GM18951 (cell line): ENCODE measurements around the gene THAP12.
A peak's percentile ranks its signal among the peaks of the same experiment; 100 is the strongest.

Experiments used
- POLR2A ChIP-seq: IDR thresholded peaks from 4 replicates; pipeline ENCODE4 v1.6.1; 2011; ENCODE audit warnings: mild to moderate bottlenecking; ENCODE audit not compliant: insufficient read length, insufficient read depth; ENCODE audit errors: extremely low read depth
- in situ Hi-C: fragments of 300-500 bp; cut with MboI; formaldehyde crosslinking; loops from one replicate; pipeline ENCODE4 v1.12.0; 2022; ENCODE audit warnings: low sequenced_read_pairs, mixed read lengths, inconsistent platforms; ENCODE audit not compliant: unreplicated experiment

The THAP12 gene

GRCh38 chr11:76392870-76393269, 11.9 kb upstream of the THAP12 start:
- in situ Hi-C loops: no loop called here
- no peak for TF ChIP-seq POLR2A

- in situ Hi-C loops: no loop called here
Observed at GRCh38 chr11:76391811-76392475, 11.0 kb upstream of the THAP12 start.

GRCh38 chr11:76391021-76391420, 10.1 kb upstream of the THAP12 start:
- TF ChIP-seq POLR2A: no peak
- in situ Hi-C loops: no loop called here

More at GRCh38 chr11:76391811-76392475, 11.0 kb upstream of the THAP12 start:
- no peak for TF ChIP-seq POLR2A

- in situ Hi-C loops: no loop called here
- TF ChIP-seq POLR2A: no peak
Observed at GRCh38 chr11:76388408-76388807, 7.5 kb upstream of the THAP12 start.

- TF ChIP-seq POLR2A: no peak
Observed at GRCh38 chr11:76385903-76386302, 5.0 kb upstream of the THAP12 start.

GRCh38 chr11:76382209-76382608, 1.3 kb upstream of the THAP12 start:
- in situ Hi-C loops: no loop called here
- no peak for TF ChIP-seq POLR2A

More at GRCh38 chr11:76385903-76386302, 5.0 kb upstream of the THAP12 start:
- in situ Hi-C loops: no loop called here

GRCh38 chr11:76380159-76380976, 564 bp downstream of the THAP12 start:
- in situ Hi-C loops: no loop called here

GRCh38 chr11:76379807-76380158, 1.1 kb downstream of the THAP12 start:
- in situ Hi-C loops: no loop called here

More at GRCh38 chr11:76380159-76380976, 564 bp downstream of the THAP12 start:
- TF ChIP-seq POLR2A: peak; percentile 38

GRCh38 chr11:76376746-76377558, 4.0 kb downstream of the THAP12 start:
- no peak for TF ChIP-seq POLR2A
- in situ Hi-C loops: no loop called here

More at GRCh38 chr11:76379807-76380158, 1.1 kb downstream of the THAP12 start:
- TF ChIP-seq POLR2A: no peak

GRCh38 chr11:76371170-76371569, 9.8 kb downstream of the THAP12 start:
- in situ Hi-C loops: no loop called here
- TF ChIP-seq POLR2A: no peak

GRCh38 chr11:76369406-76369805, 11.5 kb downstream of the THAP12 start:
- in situ Hi-C loops: no loop called here
- no peak for TF ChIP-seq POLR2A

- in situ Hi-C loops: no loop called here
- TF ChIP-seq POLR2A: no peak
Observed at GRCh38 chr11:76368490-76368889, 12.4 kb downstream of the THAP12 start.

GRCh38 chr11:76365038-76365679, 15.8 kb downstream of the THAP12 start:
- TF ChIP-seq POLR2A: no peak
- in situ Hi-C loops: no loop called here

GRCh38 chr11:76362716-76363115, 18.2 kb downstream of the THAP12 start:
- TF ChIP-seq POLR2A: no peak
- in situ Hi-C loops: no loop called here
